Fibroblast of mammary gland (primary cell): ENCODE data around the gene ZFR.

ENCODE experiments used
- DNase-seq: peaks from one replicate; pipeline ENCODE4 v3.0.0-alpha.2; 2010; ENCODE audit warnings: low read depth
- H3K4me3 ChIP-seq: 2 replicates; pipeline ENCODE4 v1.5.1; 2011; ENCODE audit warnings: low read depth, mild to moderate bottlenecking, low read length, moderate library complexity; ENCODE audit not compliant: control insufficient read depth
- TF ChIP-seq, protein P1 (sequence below): conservative IDR thresholded peaks from 2 replicates; pipeline ENCODE4 v1.5.1; 2011; ENCODE audit warnings: low read depth, low read length, inconsistent platforms; ENCODE audit not compliant: control insufficient read depth, insufficient read depth

Gene ZFR

GRCh38 chr5:32479096-32479495 lies 34.6 kb upstream of the ZFR start:
- no peak overlapping the region for H3K4me3 ChIP-seq
- TF ChIP-seq, protein P1, sequence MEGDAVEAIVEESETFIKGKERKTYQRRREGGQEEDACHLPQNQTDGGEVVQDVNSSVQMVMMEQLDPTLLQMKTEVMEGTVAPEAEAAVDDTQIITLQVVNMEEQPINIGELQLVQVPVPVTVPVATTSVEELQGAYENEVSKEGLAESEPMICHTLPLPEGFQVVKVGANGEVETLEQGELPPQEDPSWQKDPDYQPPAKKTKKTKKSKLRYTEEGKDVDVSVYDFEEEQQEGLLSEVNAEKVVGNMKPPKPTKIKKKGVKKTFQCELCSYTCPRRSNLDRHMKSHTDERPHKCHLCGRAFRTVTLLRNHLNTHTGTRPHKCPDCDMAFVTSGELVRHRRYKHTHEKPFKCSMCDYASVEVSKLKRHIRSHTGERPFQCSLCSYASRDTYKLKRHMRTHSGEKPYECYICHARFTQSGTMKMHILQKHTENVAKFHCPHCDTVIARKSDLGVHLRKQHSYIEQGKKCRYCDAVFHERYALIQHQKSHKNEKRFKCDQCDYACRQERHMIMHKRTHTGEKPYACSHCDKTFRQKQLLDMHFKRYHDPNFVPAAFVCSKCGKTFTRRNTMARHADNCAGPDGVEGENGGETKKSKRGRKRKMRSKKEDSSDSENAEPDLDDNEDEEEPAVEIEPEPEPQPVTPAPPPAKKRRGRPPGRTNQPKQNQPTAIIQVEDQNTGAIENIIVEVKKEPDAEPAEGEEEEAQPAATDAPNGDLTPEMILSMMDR, result no peak
- no peak for DNase-seq

DNA sequence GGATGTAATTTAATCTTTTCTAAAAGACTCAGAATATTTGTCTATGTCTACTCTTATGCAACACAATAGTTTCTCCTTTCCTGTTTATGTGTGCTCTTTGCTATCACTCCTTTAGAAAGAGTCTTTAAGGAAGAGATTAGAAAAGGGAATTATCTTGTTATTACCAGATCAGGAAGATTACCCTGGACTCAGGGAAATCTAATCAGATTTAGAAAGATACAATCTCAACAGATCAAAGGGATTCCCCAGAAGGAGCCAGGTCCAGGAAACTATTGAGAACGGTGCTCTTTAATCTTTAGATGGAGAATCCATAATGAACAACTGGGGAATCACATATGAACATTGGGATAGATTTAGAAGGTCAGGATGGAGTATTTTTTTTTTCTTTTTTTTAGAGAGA lies 32.4 kb upstream of the ZFR start:
- no peak for DNase-seq
- TF ChIP-seq, protein P1, result no peak
- no peak overlapping the region for H3K4me3 ChIP-seq

GRCh38 chr5:32475334-32476097 lies 31.0 kb upstream of the ZFR start:
- no peak overlapping the region for H3K4me3 ChIP-seq
- TF ChIP-seq, protein P1, result no peak
- no peak for DNase-seq

DNA sequence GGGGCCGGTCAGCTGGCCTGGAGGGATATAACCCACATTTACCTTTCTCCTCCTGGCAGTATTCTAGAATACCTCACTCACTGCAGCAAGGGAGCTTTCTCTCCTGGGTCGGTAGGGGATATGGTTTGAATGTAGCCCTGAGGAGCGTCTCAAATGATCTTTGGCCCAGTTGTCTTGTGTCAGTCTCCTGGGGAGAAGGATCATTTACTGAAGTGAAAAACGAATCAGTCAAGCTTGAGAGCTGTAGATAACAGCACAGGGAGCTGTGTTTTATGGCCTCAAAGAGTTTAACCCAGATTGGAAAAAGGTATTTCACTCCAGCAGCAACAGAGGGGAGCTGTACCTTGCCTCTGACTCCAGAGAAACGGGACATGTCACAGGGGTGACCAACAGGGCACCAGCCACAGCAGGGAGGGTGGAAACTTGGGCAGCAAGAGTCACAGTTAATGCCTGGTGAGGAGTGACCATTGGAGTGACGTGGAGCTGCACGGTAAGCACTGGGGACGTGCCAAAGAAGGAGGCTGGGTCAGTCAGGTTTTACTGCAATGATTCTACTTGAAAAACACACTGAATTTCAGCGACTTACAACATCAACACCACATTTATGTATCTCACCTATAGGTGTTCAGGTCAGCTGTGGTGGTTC lies 29.8 kb upstream of the ZFR start:
- DNase-seq, result no peak
- TF ChIP-seq, protein P1, result no peak
- H3K4me3 ChIP-seq, result no peak overlapping the region

DNA sequence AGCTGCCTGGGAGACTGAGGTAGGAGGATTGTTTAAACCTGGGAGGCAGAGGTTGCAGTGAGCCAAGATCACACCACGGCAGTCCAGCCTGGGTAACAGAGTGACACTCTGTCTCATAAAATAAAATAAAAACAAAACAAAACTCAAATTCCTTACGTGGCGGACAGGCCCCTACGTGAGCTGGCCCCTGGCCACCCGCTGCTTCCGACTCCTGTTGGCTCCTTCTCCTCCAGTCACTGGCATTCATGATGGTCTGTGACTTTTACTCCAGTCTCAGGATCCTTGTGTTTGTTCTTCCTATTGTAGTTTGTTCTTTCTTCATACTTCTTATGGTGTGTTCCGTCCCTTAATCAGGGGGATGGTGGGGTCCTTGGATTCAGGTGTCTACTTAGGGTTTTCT lies 28.5 kb upstream of the ZFR start:
- H3K4me3 ChIP-seq, result no peak overlapping the region
- TF ChIP-seq, protein P1, result no peak
- DNase-seq, result no peak

DNA sequence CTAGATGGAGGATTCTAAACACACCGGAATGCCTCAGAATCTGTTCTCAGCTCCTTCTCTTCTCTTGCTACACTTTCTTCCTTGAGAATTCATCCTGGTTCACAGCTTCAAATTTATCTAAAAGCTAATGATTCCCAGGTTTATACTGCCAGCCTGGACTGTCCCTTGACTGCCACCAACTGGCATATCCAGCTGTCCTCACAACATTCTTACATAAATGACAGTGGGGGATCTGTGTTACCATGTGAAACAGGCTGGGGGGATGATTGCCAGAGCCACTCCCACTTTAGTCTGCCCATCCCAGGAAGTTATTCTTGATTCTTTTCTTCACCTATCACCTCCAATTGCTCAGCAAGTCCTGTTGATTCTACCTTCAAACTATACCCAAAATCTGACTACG lies 27.2 kb upstream of the ZFR start:
- TF ChIP-seq, protein P1, result no peak
- no peak for DNase-seq
- H3K4me3 ChIP-seq, result no peak overlapping the region
